ENCODE measurements around the gene TNFRSF1B.

DNA sequence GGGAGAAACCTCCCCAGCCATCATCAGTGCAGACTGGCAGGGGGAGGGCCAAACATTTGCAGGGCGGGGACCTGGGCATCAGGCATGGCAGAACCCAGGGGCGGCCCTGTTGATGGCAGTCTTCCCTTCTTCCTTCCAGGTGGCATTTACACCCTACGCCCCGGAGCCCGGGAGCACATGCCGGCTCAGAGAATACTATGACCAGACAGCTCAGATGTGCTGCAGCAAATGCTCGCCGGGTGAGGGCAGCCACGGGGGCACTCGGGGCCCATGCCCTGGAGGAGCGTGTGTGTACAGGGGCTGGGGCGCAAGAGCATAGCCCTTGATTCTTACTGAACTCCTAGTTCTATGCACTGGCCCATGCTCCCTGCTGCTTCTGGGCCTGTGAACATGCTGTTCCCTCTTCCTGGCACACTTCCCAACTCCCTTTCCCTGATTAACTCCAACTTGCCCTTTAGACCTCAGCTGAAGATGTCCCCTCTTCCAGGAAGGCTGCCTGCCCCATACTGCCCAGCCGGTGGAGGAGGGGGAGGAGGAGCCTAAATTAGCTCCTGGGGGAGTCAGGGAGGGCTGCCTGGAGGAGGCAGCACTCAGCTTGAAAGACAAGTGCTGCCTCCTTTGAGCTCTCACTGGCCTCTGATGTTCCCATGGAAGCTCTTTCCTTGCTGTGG, 22.0 kb downstream of the TNFRSF1B start:
- no peak for TF ChIP-seq CTCF (optimal IDR thresholded peaks at IDR 0.05 in 1 of 3, IDR thresholded peaks at IDR 0.05 in 1 of 3, conservative IDR thresholded peaks at IDR 0.05 in 1 of 3; ENCODE audit: extremely low read depth in 1 of 3, insufficient read depth in 2 of 3, low read length in 3 of 3)
- TF ChIP-seq EZH2 (IDR thresholded peaks at IDR 0.05; ENCODE audit: low read length) = no peak

All from keratinocyte (primary cell).